Retinal pigment epithelial cell (primary cell): ENCODE results near the gene ACOT7.

ENCODE experiments used
- DNase-seq: peaks from one replicate; pipeline ENCODE4 v3.0.0-alpha.2; 2010; ENCODE audit warnings: low read depth
- H3K4me3 ChIP-seq: 2 replicates; pipeline ENCODE4 v1.5.1; 2011; ENCODE audit warnings: mild to moderate bottlenecking, low read length, control low read depth, moderate library complexity
- CTCF ChIP-seq: conservative IDR thresholded peaks from 2 replicates; pipeline ENCODE4 v1.5.1; 2011; ENCODE audit warnings: low read depth, low read length, control low read depth, inconsistent platforms

ACOT7 gene

GRCh38 chr1:6360517-6361070, 33.0 kb downstream of the ACOT7 start:
- H3K4me3 ChIP-seq: no peak overlapping the region
- no peak for DNase-seq
- no peak for TF ChIP-seq CTCF

- DNase-seq: no peak
- no peak overlapping the region for H3K4me3 ChIP-seq
Observed at GRCh38 chr1:6360117-6360496, 33.5 kb downstream of the ACOT7 start.

GRCh38 chr1:6359216-6360116, 34.1 kb downstream of the ACOT7 start:
- H3K4me3 ChIP-seq: no peak overlapping the region
- peak; percentile 19 for DNase-seq
- no peak for TF ChIP-seq CTCF

More at GRCh38 chr1:6360117-6360496, 33.5 kb downstream of the ACOT7 start:
- no peak for TF ChIP-seq CTCF

GRCh38 chr1:6358757-6359201, 34.8 kb downstream of the ACOT7 start:
- peak; percentile 22 for DNase-seq
- no peak for TF ChIP-seq CTCF
- no peak overlapping the region for H3K4me3 ChIP-seq

- no peak for DNase-seq
- no peak overlapping the region for H3K4me3 ChIP-seq
- TF ChIP-seq CTCF: no peak
Observed at GRCh38 chr1:6358144-6358624, 35.4 kb downstream of the ACOT7 start.

- no peak overlapping the region for H3K4me3 ChIP-seq
- peak; percentile 28 for TF ChIP-seq CTCF
- DNase-seq: no peak
Observed at GRCh38 chr1:6357243-6357936, 36.2 kb downstream of the ACOT7 start.
